Measurements from ENCODE around the gene BCAS1.

The BCAS1 gene

GRCh38 chr20:54078296-54078984, 8.0 kb upstream of the BCAS1 start:
- in situ Hi-C loops (cut with MboI; ENCODE audit: low sequenced_read_pairs): no loop called here

GRCh38 chr20:54076259-54076658, 5.9 kb upstream of the BCAS1 start:
- in situ Hi-C loops (cut with MboI; ENCODE audit: low sequenced_read_pairs): no loop called here

GRCh38 chr20:54075322-54075721, 4.9 kb upstream of the BCAS1 start:
- in situ Hi-C loops (cut with MboI; ENCODE audit: low sequenced_read_pairs): no loop called here

GRCh38 chr20:54074511-54074910, 4.1 kb upstream of the BCAS1 start:
- in situ Hi-C loops (cut with MboI; ENCODE audit: low sequenced_read_pairs): no loop called here

- in situ Hi-C loops (cut with MboI; ENCODE audit: low sequenced_read_pairs): no loop called here
Measured at GRCh38 chr20:54073288-54073687, 2.9 kb upstream of the BCAS1 start.

GRCh38 chr20:54069501-54069971, 858 bp downstream of the BCAS1 start:
- in situ Hi-C loops (cut with MboI; ENCODE audit: low sequenced_read_pairs): no loop called here

- in situ Hi-C loops (cut with MboI; ENCODE audit: low sequenced_read_pairs): no loop called here
Measured at GRCh38 chr20:54068966-54069365, 1.4 kb downstream of the BCAS1 start.

- in situ Hi-C loops (cut with MboI; ENCODE audit: low sequenced_read_pairs): no loop called here
Measured at GRCh38 chr20:54068495-54068894, 1.9 kb downstream of the BCAS1 start.

- in situ Hi-C loops (cut with MboI; ENCODE audit: low sequenced_read_pairs): no loop called here
Measured at GRCh38 chr20:54067606-54068174, 2.7 kb downstream of the BCAS1 start.

- in situ Hi-C loops (cut with MboI; ENCODE audit: low sequenced_read_pairs): no loop called here
Measured at GRCh38 chr20:54065601-54066038, 4.8 kb downstream of the BCAS1 start.

- in situ Hi-C loops (cut with MboI; ENCODE audit: low sequenced_read_pairs): no loop called here
Measured at GRCh38 chr20:54064939-54065338, 5.5 kb downstream of the BCAS1 start.

GRCh38 chr20:54063992-54064676, 6.3 kb downstream of the BCAS1 start:
- in situ Hi-C loops (cut with MboI; ENCODE audit: low sequenced_read_pairs): no loop called here

- in situ Hi-C loops (cut with MboI; ENCODE audit: low sequenced_read_pairs): no loop called here
Measured at GRCh38 chr20:54063580-54063979, 6.8 kb downstream of the BCAS1 start.

GRCh38 chr20:54062812-54063280, 7.5 kb downstream of the BCAS1 start:
- in situ Hi-C loops (cut with MboI; ENCODE audit: low sequenced_read_pairs): no loop called here

- in situ Hi-C loops (cut with MboI; ENCODE audit: low sequenced_read_pairs): no loop called here
Measured at GRCh38 chr20:54061101-54061881, 9.1 kb downstream of the BCAS1 start.

GRCh38 chr20:54059691-54060364, 10.6 kb downstream of the BCAS1 start:
- in situ Hi-C loops (cut with MboI; ENCODE audit: low sequenced_read_pairs): no loop called here

- in situ Hi-C loops (cut with MboI; ENCODE audit: low sequenced_read_pairs): no loop called here
Measured at GRCh38 chr20:54058420-54059139, 11.8 kb downstream of the BCAS1 start.

GRCh38 chr20:54056762-54057639, 13.4 kb downstream of the BCAS1 start:
- in situ Hi-C loops (cut with MboI; ENCODE audit: low sequenced_read_pairs): no loop called here

GRCh38 chr20:54054516-54054915, 15.9 kb downstream of the BCAS1 start:
- in situ Hi-C loops (cut with MboI; ENCODE audit: low sequenced_read_pairs): no loop called here

All from hTERT RPE-1 (cell line).